Measurements from ENCODE around the gene C14orf93.

Gene C14orf93, protein sequence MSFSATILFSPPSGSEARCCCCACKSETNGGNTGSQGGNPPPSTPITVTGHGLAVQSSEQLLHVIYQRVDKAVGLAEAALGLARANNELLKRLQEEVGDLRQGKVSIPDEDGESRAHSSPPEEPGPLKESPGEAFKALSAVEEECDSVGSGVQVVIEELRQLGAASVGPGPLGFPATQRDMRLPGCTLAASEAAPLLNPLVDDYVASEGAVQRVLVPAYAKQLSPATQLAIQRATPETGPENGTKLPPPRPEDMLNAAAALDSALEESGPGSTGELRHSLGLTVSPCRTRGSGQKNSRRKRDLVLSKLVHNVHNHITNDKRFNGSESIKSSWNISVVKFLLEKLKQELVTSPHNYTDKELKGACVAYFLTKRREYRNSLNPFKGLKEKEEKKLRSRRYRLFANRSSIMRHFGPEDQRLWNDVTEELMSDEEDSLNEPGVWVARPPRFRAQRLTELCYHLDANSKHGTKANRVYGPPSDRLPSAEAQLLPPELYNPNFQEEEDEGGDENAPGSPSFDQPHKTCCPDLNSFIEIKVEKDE

DNA sequence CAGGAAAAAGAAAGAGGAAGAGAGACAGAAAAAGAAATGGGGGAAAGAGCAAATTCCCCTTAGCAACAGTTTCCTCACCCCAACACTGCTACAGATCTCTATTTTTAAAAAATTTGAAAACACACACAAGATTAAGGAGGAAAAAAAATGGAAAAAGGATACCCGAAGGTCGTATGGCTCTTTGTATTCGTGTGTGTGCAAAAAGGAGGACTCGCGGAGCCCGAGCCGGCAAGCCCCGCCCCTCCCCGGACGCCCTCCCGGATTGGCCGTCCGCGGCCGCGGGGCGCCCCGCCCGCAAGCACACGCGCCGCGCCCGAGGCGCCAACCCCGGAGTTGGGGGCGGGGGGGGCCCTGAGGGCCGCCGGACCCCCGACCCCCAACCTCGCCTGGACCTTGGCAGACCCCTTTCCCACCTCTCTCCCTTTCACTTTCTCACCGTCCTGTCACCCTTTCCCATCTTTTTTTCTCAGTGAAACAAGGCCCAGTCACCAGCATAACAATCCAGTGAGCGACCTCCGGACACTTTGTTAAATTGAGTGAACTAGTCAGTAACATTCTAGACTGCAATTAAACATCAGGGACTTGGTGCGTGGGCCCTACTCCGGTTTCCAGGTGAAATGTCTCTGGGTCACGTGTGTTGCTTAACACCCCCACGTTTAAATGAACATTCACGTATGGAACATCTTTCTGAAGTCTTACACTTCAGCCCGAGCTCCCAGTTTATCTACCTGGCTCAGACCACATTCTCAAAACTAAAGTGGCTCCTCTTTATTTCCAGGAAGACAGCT lies at the start of gene C14orf93:
C14orf93 (minus strand) TSS at position 205 of the 788 bp plus-strand sequence. CDS start 11,120 bp downstream, outside the sequence.
- FAIRE-seq (no peak), DNase-seq (ENCODE audit: insufficient read length, low spot score) (no peak)
- TF ChIP-seq CTCF (IDR thresholded peaks at IDR 0.05; ENCODE audit: insufficient read depth, missing control alignments), result no peak

DNA sequence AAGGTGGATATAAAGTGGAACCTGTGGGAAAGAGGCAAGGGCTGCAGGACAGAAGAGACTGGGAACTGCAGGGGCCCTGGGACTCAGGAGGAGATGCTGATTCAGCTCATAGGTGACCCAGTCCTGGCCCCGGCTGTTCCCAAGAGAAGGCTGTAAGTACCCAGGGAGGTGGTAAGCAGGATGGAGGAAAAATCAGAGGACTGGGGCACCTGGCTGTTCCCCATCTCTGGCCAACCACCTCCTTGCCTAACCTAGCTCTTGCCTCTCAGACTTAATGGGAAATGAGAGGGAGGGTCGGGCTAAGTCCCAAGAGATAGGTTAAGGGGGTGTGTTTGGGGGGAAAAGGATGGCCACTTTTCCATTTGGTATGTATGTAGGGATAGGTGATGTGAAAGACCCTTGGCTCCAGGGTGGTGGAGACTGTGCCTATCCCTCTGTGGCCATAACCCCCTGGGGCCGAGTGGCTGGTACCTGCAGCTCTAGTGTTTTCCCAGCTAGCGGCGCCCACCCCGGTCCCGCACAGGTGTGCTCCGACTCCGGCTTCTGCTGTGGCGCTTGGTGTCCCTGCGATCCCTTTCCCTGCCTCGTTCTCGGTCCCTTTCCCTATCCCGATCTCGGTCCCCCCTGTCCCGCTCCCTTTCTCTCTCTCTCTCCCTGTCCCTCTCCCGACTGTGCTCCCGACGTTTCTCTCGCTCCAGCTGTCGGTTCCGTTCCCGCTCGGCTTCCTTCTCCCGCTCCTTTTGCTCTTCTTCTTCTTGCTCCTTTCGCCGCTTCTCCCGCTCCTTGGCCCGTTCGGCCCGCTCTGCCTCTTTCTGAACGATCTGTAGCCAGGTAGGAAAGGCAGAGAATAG lies 48.9 kb upstream of the C14orf93 start:
- no peak for DNase-seq (ENCODE audit: insufficient read length, low spot score)
- FAIRE-seq, result no peak
- TF ChIP-seq CTCF (IDR thresholded peaks at IDR 0.05; ENCODE audit: insufficient read depth, missing control alignments), result no peak

DNA sequence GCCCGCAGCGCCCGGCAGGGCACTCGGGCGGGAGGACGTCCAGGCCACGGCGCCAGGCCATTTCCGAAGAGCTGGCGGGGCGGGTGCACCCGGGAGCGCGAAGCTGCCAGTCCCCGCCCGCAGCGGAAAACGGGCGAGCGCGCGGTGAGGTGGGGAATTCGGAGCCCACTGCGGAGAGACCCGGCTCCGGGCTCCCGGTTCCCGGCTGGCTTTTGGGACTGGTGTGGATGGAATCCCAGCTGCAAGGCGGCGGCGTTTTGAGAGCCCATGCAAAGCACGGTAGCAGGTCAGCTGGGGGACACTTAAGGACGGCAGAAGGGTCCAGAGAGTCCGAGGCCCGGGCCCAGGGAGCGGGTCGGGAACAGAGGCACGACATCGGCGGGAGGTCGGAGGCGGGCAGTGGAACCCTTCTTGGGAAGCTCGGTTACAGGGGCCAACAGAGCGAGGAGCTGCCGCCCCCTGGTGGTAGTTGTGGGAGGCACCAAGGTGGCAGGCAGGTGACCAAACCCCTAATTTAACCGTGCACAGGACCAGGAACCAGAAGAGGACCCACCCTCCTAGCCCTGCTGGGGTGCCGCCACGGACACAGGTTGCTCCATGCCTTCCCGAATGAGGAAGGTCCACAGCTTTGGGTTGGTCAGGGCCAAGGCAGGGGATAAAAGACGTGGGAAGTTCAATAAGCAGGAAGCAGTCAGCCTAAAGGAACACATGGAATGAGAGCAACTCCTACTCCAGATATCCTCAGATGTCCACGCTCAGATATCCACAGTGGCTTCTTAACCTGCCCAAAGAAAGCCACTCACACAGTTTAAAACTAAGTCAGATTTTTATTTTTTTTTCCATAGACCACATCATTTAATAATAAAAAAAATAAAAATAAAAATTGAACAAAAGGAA lies 48.1 kb upstream of the C14orf93 start:
- peak; percentile 92 for TF ChIP-seq CTCF (IDR thresholded peaks at IDR 0.05; ENCODE audit: insufficient read depth, missing control alignments)
- FAIRE-seq (no peak), DNase-seq (ENCODE audit: insufficient read length, low spot score) (peak; percentile 88)

DNA sequence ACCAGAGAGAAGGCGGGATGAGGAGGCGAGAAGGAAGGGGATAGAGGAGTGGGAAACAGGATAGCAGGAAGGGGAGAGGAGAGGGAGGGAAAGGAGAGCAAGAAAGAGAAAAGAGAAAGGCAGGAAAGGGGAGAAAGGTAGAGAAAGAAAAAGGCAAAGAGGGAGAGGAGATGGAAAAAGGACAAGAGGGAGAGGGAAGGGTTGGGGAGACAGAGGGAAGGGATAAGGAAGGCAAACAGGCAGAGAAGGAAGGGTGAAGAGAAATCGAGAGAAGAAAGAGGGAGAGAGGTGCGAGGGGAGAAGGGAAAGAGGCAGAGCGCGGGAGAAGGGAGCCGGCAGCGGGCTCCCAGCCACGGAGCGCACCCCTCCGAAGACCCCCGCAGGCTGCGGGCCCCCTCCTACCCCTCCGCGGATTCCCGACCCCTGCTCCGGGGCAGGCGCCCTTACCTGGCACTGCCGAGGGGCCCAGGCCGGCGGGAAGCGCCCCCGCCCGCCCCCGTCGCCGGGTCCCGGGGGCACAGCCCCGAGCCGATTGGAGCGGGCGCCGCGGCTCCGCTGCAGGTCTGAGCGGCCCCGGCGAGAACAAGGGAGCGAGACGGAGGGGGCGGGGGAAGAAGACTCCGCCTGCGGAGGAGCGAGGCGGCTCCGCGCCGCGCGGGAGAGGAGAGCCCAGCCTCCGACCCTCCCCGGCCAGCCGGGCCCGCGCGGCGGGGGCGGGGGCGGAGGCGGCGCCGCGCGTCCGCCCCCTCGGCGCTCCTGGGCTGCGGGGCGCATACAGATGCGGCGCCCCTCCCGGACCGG lies 47.2 kb upstream of the C14orf93 start, which contains the start of gene CDH24:
CDH24 (minus strand) TSS at position 565 of the 801 bp plus-strand sequence. CDS start 1,787 bp downstream, outside the sequence.
- peak; percentile 70 for DNase-seq (ENCODE audit: insufficient read length, low spot score)
- no peak for FAIRE-seq
- TF ChIP-seq CTCF (IDR thresholded peaks at IDR 0.05; ENCODE audit: insufficient read depth, missing control alignments), result no peak

GRCh38 chr14:23056145-23056955 lies 46.4 kb upstream of the C14orf93 start:
- peak; percentile 87 for TF ChIP-seq CTCF (IDR thresholded peaks at IDR 0.05; ENCODE audit: insufficient read depth, missing control alignments)
- FAIRE-seq (no peak), DNase-seq (ENCODE audit: insufficient read length, low spot score) (peak; percentile 85)

Measured in D721Med (cell line).